GM12878 (cell line): Measurements from ENCODE around the gene CALY.

ENCODE experiments used
- ELK1 ChIP-seq: IDR thresholded peaks from 2 replicates; pipeline ENCODE4 v1.6.1; 2012; ENCODE audit warnings: low read depth, low read length, improper control_type of control experiment
- EP300 ChIP-seq, 2 experiments: fragments of 150-350 bp in 1 of 2; IDR thresholded peaks; 2 replicates each; pipeline ENCODE4 v1.6.1; 2011 to 2012; ENCODE audit warnings: low read depth in 2 of 2, low read length in 2 of 2, borderline replicate concordance in 1 of 2, improper control_type of control experiment in 1 of 2, inconsistent platforms in 1 of 2; ENCODE audit not compliant: control insufficient read depth in 1 of 2
- EZH2 ChIP-seq: IDR thresholded peaks from 2 replicates; pipeline ENCODE4 v1.6.1; 2012; ENCODE audit warnings: low read depth, mild to moderate bottlenecking, control low read depth, inconsistent platforms, low read length, borderline replicate concordance; ENCODE audit not compliant: control insufficient read depth
- GABPA ChIP-seq: IDR thresholded peaks from 2 replicates; pipeline ENCODE4 v1.6.1; 2014; ENCODE audit warnings: antibody characterized with exemption, low read depth, mild to moderate bottlenecking, inconsistent platforms
- JUND ChIP-seq: IDR thresholded peaks from 2 replicates; pipeline ENCODE4 v1.6.1; 2012; ENCODE audit warnings: low read depth, mild to moderate bottlenecking, low read length, improper control_type of control experiment, moderate library complexity
- MAX ChIP-seq: IDR thresholded peaks from 2 replicates; pipeline ENCODE4 v1.6.1; 2012; ENCODE audit warnings: low read depth, low read length, improper control_type of control experiment
- POLR2A ChIP-seq: IDR thresholded peaks from 2 replicates; pipeline ENCODE4 v1.6.1; 2011; ENCODE audit warnings: low read depth, mild to moderate bottlenecking, low read length
- POLR2AphosphoS5 ChIP-seq: IDR thresholded peaks from 2 replicates; pipeline ENCODE4 v1.6.1; 2011; ENCODE audit warnings: mild to moderate bottlenecking, low read length, inconsistent platforms
- RAD21 ChIP-seq: IDR thresholded peaks from 2 replicates; pipeline ENCODE4 v1.6.1; 2011; ENCODE audit warnings: mild to moderate bottlenecking, low read depth, low read length, moderate library complexity; ENCODE audit not compliant: insufficient read depth
- REST ChIP-seq: IDR thresholded peaks from 2 replicates; pipeline ENCODE4 v1.6.1; 2012; ENCODE audit warnings: mild to moderate bottlenecking, low read depth, low read length
- TCF12 ChIP-seq: IDR thresholded peaks from 2 replicates; pipeline ENCODE4 v1.6.1; 2011; ENCODE audit warnings: low read depth, mild to moderate bottlenecking, low read length

- TF ChIP-seq GABPA (no peak), EP300 (IDR thresholded peaks at IDR 0.05; ENCODE audit: borderline replicate concordance in 1 of 2, control insufficient read depth in 1 of 2, low read depth in 2 of 2, low read length in 2 of 2) (no peak), REST (no peak), JUND (no peak), MAX (no peak), TCF12 (no peak), POLR2AphosphoS5 (no peak), POLR2A (no peak), RAD21 (no peak), EZH2 (no peak), ELK1 (no peak)
These were observed 60.6 kb downstream of the CALY start for GRCh38 chr10:133276100-133276434.
